Right forelimb (tissue), 1 donor: ENCODE results near the gene RNASE4.

Experiments used
- DNase-seq: peaks from one replicate; pipeline ENCODE4 v3.0.0-alpha.2; 2018

RNASE4 gene

GRCh38 chr14:20746566-20746965 lies 62.2 kb downstream of the RNASE4 start:
- DNase-seq, result no peak

- DNase-seq, result no peak
These were observed 64.1 kb downstream of the RNASE4 start for GRCh38 chr14:20748439-20748838.

DNA sequence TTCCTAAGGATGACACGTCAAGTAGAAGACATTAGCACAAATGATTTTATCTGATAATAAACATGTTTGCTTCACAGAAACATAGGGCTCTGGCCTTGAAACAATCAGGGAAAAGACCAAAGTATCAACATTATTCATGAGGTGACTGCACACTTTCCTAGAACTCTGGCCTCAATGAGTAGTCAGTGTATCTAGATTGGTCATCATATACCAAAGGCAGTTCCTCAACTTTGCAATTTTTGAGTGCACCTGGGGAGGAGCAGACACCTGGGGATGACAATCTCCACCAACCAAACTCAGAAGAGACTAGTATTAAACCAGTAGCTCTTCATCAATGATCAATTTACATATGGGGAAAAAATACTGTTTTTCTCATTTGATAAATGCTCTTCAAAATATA lies 65.8 kb downstream of the RNASE4 start:
- DNase-seq, result no peak
